H1 (cell line): ENCODE results near the gene TRAPPC12. TPM values are rescaled to one million over a fixed set of nuclear protein-coding genes. Genes with fewer than 3 reads are reported as not detected.

Experiments used
- CTCF ChIA-PET: fragments of 300-600 bp; sonication (Branson Sonifier 250); formaldehyde crosslinking; loops from one replicate; lab custom pipeline; 2021; ENCODE audit not compliant: partially characterized antibody; lab: Charles Lee
- POLR2A ChIA-PET: fragments of 300-600 bp; sonication (Branson Sonifier 250); formaldehyde crosslinking; loops from one replicate; lab custom pipeline; 2021; ENCODE audit warnings: inconsistent platforms; ENCODE audit not compliant: partially characterized antibody; lab: Charles Lee
- DNase-seq, 2 experiments: peaks; one replicate each; pipeline versions ENCODE4 v3.0.0 to v3.0.0-alpha.2; 2010 to 2022; ENCODE audit warnings: low spot score in 2 of 2, low read depth in 1 of 2, mixed read lengths in 1 of 2
- FAIRE-seq: peaks from 2 replicates; lab custom pipeline; 2011; peaks lifted over from hg19 to GRCh38; lab: Jason Lieb, UNC
- H2AFZ ChIP-seq: 2 replicates; pipeline ENCODE4 v1.8.1; 2012; ENCODE audit warnings: low read length, inconsistent platforms
- H2AK5ac ChIP-seq: 2 replicates; pipeline ENCODE4 v1.6.1; 2013; ENCODE audit warnings: low read depth, low read length
- H2BK120ac ChIP-seq: replicated peaks from 2 replicates; pipeline ENCODE3; 2013; ENCODE audit warnings: low read depth, low read length, inconsistent platforms
- H2BK12ac ChIP-seq: 2 replicates; pipeline ENCODE4 v1.6.1; 2013; ENCODE audit warnings: low read depth, low read length
- H2BK15ac ChIP-seq: 2 replicates; pipeline ENCODE4 v1.6.1; 2013; ENCODE audit warnings: low read length
- H2BK20ac ChIP-seq: 2 replicates; pipeline ENCODE4 v1.6.1; 2013; ENCODE audit warnings: low read length
- H2BK5ac ChIP-seq: 2 replicates; pipeline ENCODE4 v1.6.1; 2013; ENCODE audit warnings: low read depth, low read length
- H3K14ac ChIP-seq: 2 replicates; pipeline ENCODE4 v1.6.1; 2013; ENCODE audit warnings: inconsistent platforms; ENCODE audit not compliant: insufficient read length
- H3K18ac ChIP-seq: 2 replicates; pipeline ENCODE4 v1.6.1; 2013; ENCODE audit warnings: low read length; ENCODE audit errors: extremely low read depth
- H3K23ac ChIP-seq: 2 replicates; pipeline ENCODE4 v1.6.1; 2013; ENCODE audit warnings: inconsistent platforms; ENCODE audit not compliant: insufficient read length
- H3K23me2 ChIP-seq: 2 replicates; pipeline ENCODE4 v1.6.1; 2013; ENCODE audit warnings: low read depth, low read length
- H3K27ac ChIP-seq: 2 replicates; pipeline ENCODE4 v1.6.1; 2011; ENCODE audit warnings: low read depth, low read length, inconsistent platforms
- H3K27me3 ChIP-seq, 4 experiments: replicated peaks in 1 of 4; 1 replicate in 1 of 4; 2 replicates in 3 of 4; pipeline versions ENCODE4 v1.6.1 to v1.8.1; 2011 to 2013; ENCODE audit warnings: low read length in 3 of 4, mild to moderate bottlenecking in 3 of 4, inconsistent platforms in 2 of 4, mixed read lengths in 2 of 4, moderate library complexity in 1 of 4; ENCODE audit not compliant: control insufficient read depth in 3 of 4, insufficient read depth in 3 of 4; ENCODE audit errors: extremely low read depth in 1 of 4
- H3K36me3 ChIP-seq, 4 experiments: 2 replicates each; pipeline versions ENCODE4 v1.6.1 to v1.8.1; 2011 to 2013; ENCODE audit warnings: mild to moderate bottlenecking in 4 of 4, low read length in 3 of 4, moderate library complexity in 2 of 4, control low read depth in 1 of 4, inconsistent platforms in 1 of 4; ENCODE audit not compliant: insufficient read depth in 4 of 4, control insufficient read depth in 2 of 4
- H3K4ac ChIP-seq: replicated peaks from 2 replicates; pipeline ENCODE3; 2013; ENCODE audit warnings: low read length, low read depth, mixed read lengths, inconsistent platforms; ENCODE audit not compliant: insufficient read length
- H3K4me1 ChIP-seq, 4 experiments: replicated peaks in 1 of 4; 1 replicate in 1 of 4; 2 replicates in 3 of 4; pipeline versions ENCODE4 v1.6.1 to v1.8.1; 2011 to 2013; ENCODE audit warnings: low read length in 3 of 4, inconsistent platforms in 2 of 4, mixed read lengths in 1 of 4; ENCODE audit not compliant: insufficient read depth in 4 of 4, control insufficient read depth in 3 of 4
- H3K4me2 ChIP-seq, 2 experiments: 2 replicates each; pipeline versions ENCODE4 v1.6.1 to v1.8.1; 2011 to 2013; ENCODE audit warnings: low read depth in 2 of 2, low read length in 2 of 2, control low read depth in 1 of 2, inconsistent platforms in 1 of 2, mild to moderate bottlenecking in 1 of 2; ENCODE audit not compliant: insufficient read depth in 1 of 2
- H3K4me3 ChIP-seq, 4 experiments: fragments of 200-600, 300-600 bp in 1 of 4; sonication (generic), shearing (Covaris generic), sonication (Bioruptor Twin) in 1 of 4; 2 replicates each; pipeline versions ENCODE4 v1.5.1 to v1.8.1; 2011 to 2016; ENCODE audit warnings: low read length in 4 of 4, low read depth in 3 of 4, control low read depth in 2 of 4, inconsistent platforms in 2 of 4, mild to moderate bottlenecking in 2 of 4, mixed read lengths in 1 of 4, moderate library complexity in 1 of 4; ENCODE audit not compliant: insufficient read depth in 2 of 4; ENCODE audit errors: extremely low read depth in 1 of 4
- H3K56ac ChIP-seq: replicated peaks from 2 replicates; pipeline ENCODE3; 2013; ENCODE audit warnings: low read depth, mild to moderate bottlenecking, mixed read lengths, low read length, inconsistent platforms; ENCODE audit not compliant: insufficient read length
- H3K79me1 ChIP-seq: 2 replicates; pipeline ENCODE4 v1.6.1; 2013; ENCODE audit warnings: low read depth, low read length, control low read depth
- H3K79me2 ChIP-seq, 2 experiments: 2 replicates each; pipeline versions ENCODE4 v1.6.1 to v1.8.1; 2012 to 2013; ENCODE audit warnings: low read length in 2 of 2, mild to moderate bottlenecking in 2 of 2, inconsistent platforms in 1 of 2; ENCODE audit not compliant: insufficient read depth in 2 of 2, control insufficient read depth in 1 of 2
- H3K9ac ChIP-seq, 4 experiments: replicated peaks in 1 of 4; 1 replicate in 1 of 4; 2 replicates in 3 of 4; pipeline versions ENCODE4 v1.6.1 to v1.8.1; 2011 to 2013; ENCODE audit warnings: low read depth in 3 of 4, low read length in 3 of 4, control low read depth in 2 of 4, mild to moderate bottlenecking in 2 of 4, moderate library complexity in 2 of 4, inconsistent platforms in 1 of 4; ENCODE audit errors: extremely low read depth in 1 of 4
- H3K9me3 ChIP-seq, 2 experiments: 2 replicates each; pipeline versions ENCODE4 v1.6.1 to v1.8.1; 2012 to 2013; ENCODE audit warnings: mild to moderate bottlenecking in 2 of 2, moderate library complexity in 2 of 2, control low read depth in 1 of 2, inconsistent platforms in 1 of 2, low read depth in 1 of 2, low read length in 1 of 2, mixed read lengths in 1 of 2; ENCODE audit not compliant: insufficient read depth in 2 of 2
- H4K20me1 ChIP-seq, 2 experiments: replicated peaks in 1 of 2; 2 replicates each; pipeline versions ENCODE3 to v1.8.1; 2011 to 2013; ENCODE audit warnings: inconsistent platforms in 2 of 2, low read length in 2 of 2, mild to moderate bottlenecking in 1 of 2; ENCODE audit not compliant: insufficient read depth in 2 of 2, control insufficient read depth in 1 of 2
- H4K5ac ChIP-seq: 2 replicates; pipeline ENCODE4 v1.6.1; 2013; ENCODE audit warnings: low read length, low read depth, mixed read lengths, inconsistent platforms; ENCODE audit not compliant: insufficient read length
- H4K8ac ChIP-seq: 2 replicates; pipeline ENCODE4 v1.8.0; 2013; ENCODE audit warnings: mild to moderate bottlenecking, moderate library complexity, low read length, inconsistent platforms; ENCODE audit not compliant: insufficient read depth; ENCODE audit errors: extremely low read depth
- H4K91ac ChIP-seq: replicated peaks from 2 replicates; pipeline ENCODE3; 2013; ENCODE audit warnings: low read length, mixed read lengths, inconsistent platforms; ENCODE audit not compliant: insufficient read length
- BCL11A ChIP-seq, 2 experiments: IDR thresholded peaks; one replicate each; pipeline ENCODE4 v1.6.1; 2011; ENCODE audit warnings: low read depth in 2 of 2, low read length in 2 of 2, mild to moderate bottlenecking in 2 of 2
- CHD2 ChIP-seq: IDR thresholded peaks from 2 replicates; pipeline ENCODE4 v1.6.1; 2012; ENCODE audit warnings: low read length, improper control_type of control experiment
- EZH2 ChIP-seq: fragments of 200-600 bp; sonication (generic); IDR thresholded peaks from 2 replicates; pipeline ENCODE4 v1.7.1; 2012; ENCODE audit warnings: low read depth, mild to moderate bottlenecking, moderate library complexity, low read length, inconsistent platforms; ENCODE audit not compliant: severe bottlenecking
- FOSL1 ChIP-seq: IDR thresholded peaks from 2 replicates; pipeline ENCODE4 v1.6.1; 2011; ENCODE audit warnings: mild to moderate bottlenecking, low read depth, low read length, moderate library complexity; ENCODE audit not compliant: insufficient read depth
- JUND ChIP-seq: IDR thresholded peaks from 2 replicates; pipeline ENCODE4 v1.6.1; 2011; ENCODE audit warnings: mild to moderate bottlenecking, improper control_type of control experiment, low read length
- KDM1A ChIP-seq: fragments of 200-600, 300-600 bp; sonication (generic); IDR thresholded peaks from 2 replicates; pipeline ENCODE4 v1.7.1; 2016; ENCODE audit warnings: mild to moderate bottlenecking, low read length, borderline replicate concordance
- RAD21 ChIP-seq, 2 experiments: IDR thresholded peaks in 1 of 2; conservative IDR thresholded peaks in 1 of 2; 2 replicates each; pipeline ENCODE4 v1.6.1; 2011; ENCODE audit warnings: low read depth in 2 of 2, low read length in 2 of 2, improper control_type of control experiment in 1 of 2, inconsistent platforms in 1 of 2, mild to moderate bottlenecking in 1 of 2, moderate library complexity in 1 of 2
- SIRT6 ChIP-seq: IDR thresholded peaks from one replicate; pipeline ENCODE4 v1.7.1; 2012; ENCODE audit warnings: low read length, inconsistent platforms
- SRF ChIP-seq: IDR thresholded peaks from 2 replicates; pipeline ENCODE4 v1.6.1; 2011; ENCODE audit warnings: mild to moderate bottlenecking, low read depth, low read length, moderate library complexity
- WGBS, 2 experiments: shearing (Covaris generic) in 1 of 2; methylation state at CpG; one replicate each; pipeline versions ENCODE4 v1.1.6 to v1.1.7; 2013 to 2015; ENCODE audit warnings: low lambda C conversion rate in 2 of 2, mixed read lengths in 2 of 2, inconsistent platforms in 1 of 2, low coverage in 1 of 2, missing lambda C conversion rate in 1 of 2; ENCODE audit not compliant: insufficient replicate concordance in 2 of 2, insufficient coverage in 1 of 2, insufficient read length in 1 of 2; ENCODE audit errors: extremely low coverage in 1 of 2, missing lambda C conversion rate in 1 of 2; 5-methylcytosine and 5-hydroxymethylcytosine counted together
- polyA plus RNA-seq, 7 experiments: library from polyadenylated mRNA; depleted of rRNA in 3 of 7; stranded (reverse) in 5 of 7; unstranded in 2 of 7; fragments of >200 nt in 5 of 7; fragments of 200-250 nt in 2 of 7; gene quantifications; 1 replicate in 5 of 7; 2 replicates in 1 of 7; 4 replicates in 1 of 7; pipeline versions ENCODE4 v1.2.1 to v1.2.3, GENCODE V29; 2011 to 2013; ENCODE audit warnings: missing spikeins in 2 of 7, mixed read lengths in 2 of 7
- total RNA-seq: library from RNA; stranded (reverse); fragmentation: NEBNext Ultra II Directional; extraction: Animal tissue kit (Norgen Biotek cat#: 25700); gene quantifications from 2 replicates; pipeline ENCODE4 v1.2.1, GENCODE V29; 2021

Gene TRAPPC12
- total and polyA plus RNA-seq, 2 of the 8 experiments (the other 6 are each of a cell fraction or from before 2014, with no cell fraction given) = 35.0 to 67.3 TPM

DNA sequence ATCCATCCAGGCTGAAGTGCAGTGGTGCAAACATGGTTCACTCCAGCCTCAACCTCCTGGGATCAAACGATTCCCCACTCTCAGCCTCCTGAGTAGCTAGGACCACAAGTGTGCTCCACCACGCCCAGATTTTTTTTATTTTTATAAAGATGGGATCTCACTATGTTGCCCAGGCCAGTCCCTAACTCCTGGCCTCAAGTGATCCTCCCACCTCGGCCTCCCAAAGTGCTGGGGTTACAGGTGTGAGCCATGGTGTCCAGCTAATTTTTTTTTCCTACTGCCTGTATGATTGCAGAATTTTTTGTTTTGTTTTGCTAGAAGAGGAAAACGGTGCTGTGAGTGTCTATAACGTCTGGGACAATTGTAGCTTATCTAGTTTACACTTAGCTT is 101.5 kb downstream of the TRAPPC12 start:
- Histone ChIP-seq H2AK5ac (no peak overlapping the region), H3K9me3 (peaks cover 0 to 2% of the 10 kb centered on the region in 2 experiments; a peak in 1 of 4 replicates), H3K23ac (no peak overlapping the region), H4K91ac (no peak overlapping the region), H2AFZ (no peak overlapping the region), H3K4ac (no peak overlapping the region), H3K79me1 (no peaks in the 10 kb centered on the region), H3K18ac (no peak overlapping the region), H3K36me3 (peaks cover 0 to 14% (median 0%) of the 10 kb centered on the region in 4 experiments; a peak in 3 of 8 replicates), H3K4me3 (no peak overlapping the region), H3K23me2 (0 out of 2 replicates have a peak, but pooled peaks cover 2% of the 10 kb centered on the region)
- FAIRE-seq = no peak
- TF ChIP-seq BCL11A (IDR thresholded peaks at IDR 0.05; ENCODE audit: low read depth in 2 of 2, low read length in 2 of 2) = no peak
- TF ChIP-seq SRF = no peak
- no peak for TF ChIP-seq FOSL1
- TF ChIP-seq KDM1A = no peak
- no peak for TF ChIP-seq RAD21 (IDR thresholded peaks at IDR 0.05 in 1 of 2, conservative IDR thresholded peaks at IDR 0.05 in 1 of 2; ENCODE audit: low read depth in 2 of 2, low read length in 2 of 2)
- TF ChIP-seq SIRT6 = no peak
- TF ChIP-seq EZH2 = no peak
- TF ChIP-seq CHD2 = no peak
- no peak for TF ChIP-seq JUND
- TF ChIP-seq, all 59 proteins: peak for 0
- H2BK20ac ChIP-seq = no peak overlapping the region
- H3K4me2 ChIP-seq = no peak overlapping the region
- H3K9ac ChIP-seq = no peak overlapping the region
- no peak overlapping the region for H2BK120ac ChIP-seq
- WGBS, 2 experiments = 96% methylated on average over 5 of the region's 5 CpGs; no CpG with 5 or more reads in 1 of the 2 experiments
- no peak overlapping the region for H2BK12ac ChIP-seq
- H3K56ac ChIP-seq = no peak overlapping the region
- no peaks in the 10 kb centered on the region; a peak in 1 of 7 replicates for H3K4me1 ChIP-seq
- CTCF ChIA-PET = interaction anchor here (0.6 to 15.8 kb wide), 7 partner anchors 8 to 411 kb away, joined by 3 to 152 read pairs (median 4); no protein-coding TSS in a partner anchor
- POLR2A ChIA-PET = interaction anchor here (0.6 to 1.6 kb wide), 3 partner anchors 7 to 72 kb away, joined by 3 to 4 read pairs (median 3); no protein-coding TSS in a partner anchor
- no peak overlapping the region for H4K5ac ChIP-seq
- no peak overlapping the region for H3K14ac ChIP-seq
- no peak overlapping the region for H4K8ac ChIP-seq
- H3K27ac ChIP-seq = no peak overlapping the region
- H2BK5ac ChIP-seq = no peak overlapping the region
- H3K79me2 ChIP-seq = no peaks in the 10 kb centered on the region
- H2BK15ac ChIP-seq = no peak overlapping the region
- no peaks in the 10 kb centered on the region for H4K20me1 ChIP-seq
- DNase-seq = no peak
- no peaks in the 10 kb centered on the region for H3K27me3 ChIP-seq
